Neural cell (in vitro differentiated cells): ENCODE results near the gene ELK3. TPM values are rescaled to one million over a fixed set of nuclear protein-coding genes. Genes with fewer than 3 reads are reported as not detected.

ENCODE experiments used
- H2AFZ ChIP-seq: fragments of 200-600, 300-800 bp; sonication (generic), shearing (Covaris generic); 2 replicates; pipeline ENCODE4 v1.6.0; 2014; ENCODE audit warnings: low read depth, mild to moderate bottlenecking, antibody characterized with exemption, low read length, moderate library complexity
- H3F3A ChIP-seq: fragments of 200-600 bp; shearing (Covaris generic); 2 replicates; pipeline ENCODE4 v1.6.1; 2016; ENCODE audit warnings: mild to moderate bottlenecking, moderate library complexity, mixed read lengths, antibody characterized with exemption, low read length; ENCODE audit not compliant: insufficient read depth, poor library complexity, severe bottlenecking
- H3K27ac ChIP-seq: fragments of 200-600, 300-800 bp; sonication (generic), shearing (Covaris generic); 2 replicates; pipeline ENCODE4 v1.5.1; 2014; ENCODE audit warnings: mild to moderate bottlenecking, low read length, moderate library complexity
- H3K27me3 ChIP-seq: fragments of 300-800, 200-600 bp; sonication (generic), shearing (Covaris generic); 2 replicates; pipeline ENCODE4 v1.6.0; 2014; ENCODE audit warnings: mild to moderate bottlenecking, low read depth, low read length, moderate library complexity; ENCODE audit not compliant: insufficient read depth
- H3K36me3 ChIP-seq: fragments of 300-800, 200-600 bp; sonication (generic), shearing (Covaris generic); 2 replicates; pipeline ENCODE4 v1.5.1; 2014; ENCODE audit warnings: mild to moderate bottlenecking, antibody characterized with exemption, low read length, moderate library complexity; ENCODE audit not compliant: insufficient read depth
- H3K4me2 ChIP-seq: fragments of 300-800, 200-600 bp; sonication (generic), shearing (Covaris generic); 2 replicates; pipeline ENCODE4 v1.6.0; 2014; ENCODE audit warnings: mild to moderate bottlenecking, low read length
- H3K4me3 ChIP-seq: fragments of 300-800, 200-600 bp; sonication (generic), shearing (Covaris generic); 2 replicates; pipeline ENCODE4 v1.5.1; 2014; ENCODE audit warnings: mild to moderate bottlenecking, low read length, moderate library complexity
- H3K79me2 ChIP-seq: fragments of 200-600 bp; shearing (Covaris generic); replicated peaks from 2 replicates; pipeline ENCODE4 v1.6.0; 2014; ENCODE audit warnings: mild to moderate bottlenecking, low read length, moderate library complexity; ENCODE audit not compliant: insufficient read depth
- H3K9ac ChIP-seq: fragments of 300-800, 200-600 bp; sonication (generic), shearing (Covaris generic); 2 replicates; pipeline ENCODE4 v1.6.1; 2016; ENCODE audit warnings: mild to moderate bottlenecking, low read length, mixed read lengths
- H3K9me2 ChIP-seq: fragments of 200-600 bp; shearing (Covaris generic); 2 replicates; pipeline ENCODE4 v1.6.1; 2016; ENCODE audit warnings: mild to moderate bottlenecking, low read length, mixed read lengths; ENCODE audit not compliant: insufficient read depth
- H3K9me3 ChIP-seq: fragments of 200-600, 300-800 bp; sonication (generic), shearing (Covaris generic); 2 replicates; pipeline ENCODE4 v1.6.1; 2016; ENCODE audit warnings: mild to moderate bottlenecking, mixed run types, low read length, moderate library complexity, mixed read lengths
- H4K20me1 ChIP-seq: fragments of 200-600 bp; shearing (Covaris generic); 2 replicates; pipeline ENCODE4 v1.6.1; 2016; ENCODE audit warnings: mild to moderate bottlenecking, mixed run types; ENCODE audit not compliant: insufficient read depth
- EP300 ChIP-seq: fragments of 450-650 bp; conservative IDR thresholded peaks from 2 replicates; pipeline ENCODE4 v1.6.1; 2014; ENCODE audit warnings: antibody characterized with exemption, mild to moderate bottlenecking, moderate library complexity; ENCODE audit not compliant: poor library complexity, severe bottlenecking
- EZH2 ChIP-seq: fragments of 200-600, 300-800 bp; shearing (Covaris generic), sonication (generic); IDR thresholded peaks from 2 replicates; pipeline ENCODE4 v1.6.1; 2014; ENCODE audit warnings: antibody characterized with exemption, low read length, borderline replicate concordance, mild to moderate bottlenecking; ENCODE audit not compliant: insufficient read depth, poor library complexity, severe bottlenecking
- MXI1 ChIP-seq: fragments of 450-650 bp; conservative IDR thresholded peaks from 2 replicates; pipeline ENCODE4 v1.6.1; 2014; ENCODE audit warnings: antibody characterized with exemption, mild to moderate bottlenecking; ENCODE audit not compliant: poor library complexity, severe bottlenecking
- POLR2AphosphoS5 ChIP-seq: IDR thresholded peaks from 2 replicates; pipeline ENCODE4 v1.6.1; 2012
- RAD21 ChIP-seq: fragments of 450-650 bp; conservative IDR thresholded peaks from 2 replicates; pipeline ENCODE4 v1.6.1; 2014; ENCODE audit warnings: antibody characterized with exemption, mild to moderate bottlenecking, moderate library complexity
- REST ChIP-seq: IDR thresholded peaks from 2 replicates; pipeline ENCODE4 v1.6.1; 2012; ENCODE audit warnings: borderline replicate concordance
- SMC3 ChIP-seq: fragments of 450-650 bp; conservative IDR thresholded peaks from 2 replicates; pipeline ENCODE4 v1.6.1; 2014; ENCODE audit warnings: antibody characterized with exemption, mild to moderate bottlenecking, moderate library complexity; ENCODE audit not compliant: poor library complexity
- TAF1 ChIP-seq: IDR thresholded peaks from 2 replicates; pipeline ENCODE4 v1.6.1; 2012; ENCODE audit warnings: low read depth
- polyA plus RNA-seq: library from polyadenylated mRNA; depleted of rRNA; stranded (reverse); fragments of >200 nt; gene quantifications from 2 replicates; pipeline ENCODE4 v1.2.3, GENCODE V29; 2014
- TF ChIP-seq, protein P1 (sequence below): fragments of 450-650 bp; IDR thresholded peaks from 2 replicates; pipeline ENCODE4 v1.5.1; 2014; ENCODE audit warnings: antibody characterized with exemption, mild to moderate bottlenecking, moderate library complexity; ENCODE audit not compliant: poor library complexity, severe bottlenecking

Gene ELK3
- polyA plus RNA-seq, 1 donor from 2014 or later, result 0.10 TPM

- no peaks in the 10 kb centered on the region for H3F3A ChIP-seq
- no peaks in the 10 kb centered on the region for H3K9me2 ChIP-seq
- no peaks in the 10 kb centered on the region for H4K20me1 ChIP-seq
- no peak overlapping the region for H3K27ac ChIP-seq
- peaks cover 16% of the 10 kb centered on the region for H3K27me3 ChIP-seq
- TF ChIP-seq SMC3, result no peak
- no peak for TF ChIP-seq RAD21
- no peak for TF ChIP-seq POLR2AphosphoS5
- no peak for TF ChIP-seq MXI1
- TF ChIP-seq REST, result no peak
- TF ChIP-seq, protein P1, sequence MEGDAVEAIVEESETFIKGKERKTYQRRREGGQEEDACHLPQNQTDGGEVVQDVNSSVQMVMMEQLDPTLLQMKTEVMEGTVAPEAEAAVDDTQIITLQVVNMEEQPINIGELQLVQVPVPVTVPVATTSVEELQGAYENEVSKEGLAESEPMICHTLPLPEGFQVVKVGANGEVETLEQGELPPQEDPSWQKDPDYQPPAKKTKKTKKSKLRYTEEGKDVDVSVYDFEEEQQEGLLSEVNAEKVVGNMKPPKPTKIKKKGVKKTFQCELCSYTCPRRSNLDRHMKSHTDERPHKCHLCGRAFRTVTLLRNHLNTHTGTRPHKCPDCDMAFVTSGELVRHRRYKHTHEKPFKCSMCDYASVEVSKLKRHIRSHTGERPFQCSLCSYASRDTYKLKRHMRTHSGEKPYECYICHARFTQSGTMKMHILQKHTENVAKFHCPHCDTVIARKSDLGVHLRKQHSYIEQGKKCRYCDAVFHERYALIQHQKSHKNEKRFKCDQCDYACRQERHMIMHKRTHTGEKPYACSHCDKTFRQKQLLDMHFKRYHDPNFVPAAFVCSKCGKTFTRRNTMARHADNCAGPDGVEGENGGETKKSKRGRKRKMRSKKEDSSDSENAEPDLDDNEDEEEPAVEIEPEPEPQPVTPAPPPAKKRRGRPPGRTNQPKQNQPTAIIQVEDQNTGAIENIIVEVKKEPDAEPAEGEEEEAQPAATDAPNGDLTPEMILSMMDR, result no peak
- TF ChIP-seq EZH2, result no peak
- no peak for TF ChIP-seq TAF1
- no peak for TF ChIP-seq EP300
- H3K4me2 ChIP-seq, result no peak overlapping the region
- no peaks in the 10 kb centered on the region for H3K9me3 ChIP-seq
- no peak overlapping the region for H3K4me3 ChIP-seq
- no peak overlapping the region for H3K9ac ChIP-seq
- H3K36me3 ChIP-seq, result no peaks in the 10 kb centered on the region
- H3K79me2 ChIP-seq, result no peaks in the 10 kb centered on the region
- no peak overlapping the region for H2AFZ ChIP-seq
Measured at GRCh38 chr12:96201272-96202227, 7.4 kb downstream of the ELK3 start.

GRCh38 chr12:96204381-96204780 lies 10.2 kb downstream of the ELK3 start:
- TF ChIP-seq SMC3 (no peak), EZH2 (no peak), POLR2AphosphoS5 (no peak), REST (no peak), EP300 (no peak), RAD21 (no peak), TAF1 (no peak), MXI1 (no peak)
- TF ChIP-seq, protein P1, result no peak
- H3K4me3 ChIP-seq, result no peak overlapping the region
- H3K9me2 ChIP-seq, result no peaks in the 10 kb centered on the region
- no peak overlapping the region for H2AFZ ChIP-seq
- no peaks in the 10 kb centered on the region for H3K27me3 ChIP-seq
- H3K36me3 ChIP-seq, result no peaks in the 10 kb centered on the region
- H3F3A ChIP-seq, result no peaks in the 10 kb centered on the region
- no peak overlapping the region for H3K9ac ChIP-seq
- H4K20me1 ChIP-seq, result no peaks in the 10 kb centered on the region
- H3K9me3 ChIP-seq, result no peaks in the 10 kb centered on the region
- H3K27ac ChIP-seq, result no peak overlapping the region
- H3K79me2 ChIP-seq, result no peaks in the 10 kb centered on the region
- no peak overlapping the region for H3K4me2 ChIP-seq
